H9 (cell line): ENCODE data around the gene CMPK2. TPM values are rescaled to one million over a fixed set of nuclear protein-coding genes. Genes with fewer than 3 reads are reported as not detected.

Experiments used
- DNase-seq: peaks from one replicate; pipeline ENCODE4 v3.0.0-alpha.2; 2017
- H2AFZ ChIP-seq: one replicate; pipeline ENCODE4 v1.6.1; 2013; ENCODE audit warnings: mild to moderate bottlenecking, low read length, control low read depth, moderate library complexity
- H2AK5ac ChIP-seq: 2 replicates; pipeline ENCODE4 v1.6.1; 2013; ENCODE audit warnings: low read length, control low read depth, mixed read lengths; ENCODE audit not compliant: insufficient read length
- H2BK120ac ChIP-seq: one replicate; pipeline ENCODE4 v1.6.1; 2013; ENCODE audit warnings: low read depth, mild to moderate bottlenecking, low read length, control low read depth, inconsistent platforms; ENCODE audit not compliant: poor library complexity, severe bottlenecking
- H2BK12ac ChIP-seq: 2 replicates; pipeline ENCODE4 v1.6.1; 2013; ENCODE audit warnings: low read length, control low read depth, mixed read lengths, low read depth; ENCODE audit not compliant: insufficient read length
- H2BK15ac ChIP-seq: 2 replicates; pipeline ENCODE4 v1.6.1; 2013; ENCODE audit warnings: low read depth, low read length, control low read depth
- H2BK20ac ChIP-seq: one replicate; pipeline ENCODE4 v1.6.1; 2013; ENCODE audit warnings: low read depth, mild to moderate bottlenecking, low read length, control low read depth, inconsistent platforms; ENCODE audit not compliant: poor library complexity, severe bottlenecking
- H2BK5ac ChIP-seq: 2 replicates; pipeline ENCODE4 v1.6.1; 2013; ENCODE audit warnings: low read length, control low read depth, mixed read lengths; ENCODE audit not compliant: insufficient read length
- H3K14ac ChIP-seq: 2 replicates; pipeline ENCODE4 v1.6.1; 2013; ENCODE audit warnings: low read length, control low read depth; ENCODE audit not compliant: insufficient read depth
- H3K18ac ChIP-seq: 2 replicates; pipeline ENCODE4 v1.6.1; 2013; ENCODE audit warnings: low read depth, mild to moderate bottlenecking, mixed read lengths, low read length, control low read depth; ENCODE audit not compliant: insufficient read length
- H3K23ac ChIP-seq: 2 replicates; pipeline ENCODE4 v1.6.1; 2013; ENCODE audit warnings: low read length, control low read depth, mixed read lengths, low read depth; ENCODE audit not compliant: insufficient read length
- H3K23me2 ChIP-seq: 2 replicates; pipeline ENCODE4 v1.6.1; 2013; ENCODE audit warnings: low read depth, mild to moderate bottlenecking, mixed read lengths, low read length, control low read depth; ENCODE audit not compliant: insufficient read length, poor library complexity, severe bottlenecking
- H3K27ac ChIP-seq: 2 replicates; pipeline ENCODE4 v1.5.1; 2013; ENCODE audit warnings: low read length, control low read depth, mixed read lengths, low read depth; ENCODE audit not compliant: insufficient read length
- H3K27me3 ChIP-seq: 2 replicates; pipeline ENCODE4 v1.6.1; 2013; ENCODE audit warnings: low read length, control low read depth, inconsistent platforms; ENCODE audit not compliant: insufficient read depth
- H3K4ac ChIP-seq: 2 replicates; pipeline ENCODE4 v1.6.1; 2013; ENCODE audit warnings: low read depth, mild to moderate bottlenecking, control low read depth, inconsistent platforms, low read length, moderate library complexity
- H3K4me1 ChIP-seq: 2 replicates; pipeline ENCODE4 v1.6.1; 2013; ENCODE audit warnings: low read length, control low read depth, inconsistent platforms; ENCODE audit not compliant: insufficient read depth
- H3K4me2 ChIP-seq: 2 replicates; pipeline ENCODE4 v1.6.1; 2013; ENCODE audit warnings: low read length, control low read depth, mixed read lengths; ENCODE audit not compliant: insufficient read length, insufficient read depth
- H3K56ac ChIP-seq: 2 replicates; pipeline ENCODE4 v1.6.1; 2013; ENCODE audit warnings: low read depth, mild to moderate bottlenecking, mixed read lengths, low read length, control low read depth; ENCODE audit not compliant: insufficient read length
- H3K79me1 ChIP-seq: 2 replicates; pipeline ENCODE4 v1.6.1; 2013; ENCODE audit warnings: low read depth, mild to moderate bottlenecking, moderate library complexity, low read length, control low read depth, inconsistent platforms; ENCODE audit not compliant: insufficient read depth, poor library complexity, severe bottlenecking
- H3K79me2 ChIP-seq: 2 replicates; pipeline ENCODE4 v1.6.1; 2013; ENCODE audit warnings: low read length, control low read depth, inconsistent platforms; ENCODE audit not compliant: insufficient read depth
- H3K9ac ChIP-seq: 2 replicates; pipeline ENCODE4 v1.6.1; 2013; ENCODE audit warnings: low read length, control low read depth, mixed read lengths; ENCODE audit not compliant: insufficient read length; ENCODE audit errors: extremely low read depth
- H3K9me3 ChIP-seq: one replicate; pipeline ENCODE4 v1.6.1; 2013; ENCODE audit warnings: low read depth, low read length, inconsistent platforms; ENCODE audit not compliant: control insufficient read depth
- H3T11ph ChIP-seq: one replicate; pipeline ENCODE4 v1.6.1; 2013; ENCODE audit warnings: mild to moderate bottlenecking, low read length, control low read depth, inconsistent platforms
- H4K20me1 ChIP-seq: one replicate; pipeline ENCODE4 v1.6.1; 2013; ENCODE audit not compliant: control insufficient read depth, insufficient read length, insufficient read depth
- H4K5ac ChIP-seq: 2 replicates; pipeline ENCODE4 v1.6.1; 2013; ENCODE audit warnings: low read depth, mild to moderate bottlenecking, mixed read lengths, low read length, control low read depth; ENCODE audit not compliant: insufficient read length
- H4K8ac ChIP-seq: replicated peaks from 2 replicates; pipeline ENCODE4 v1.6.1; 2013; ENCODE audit warnings: low read length, control low read depth, mixed read lengths, low read depth; ENCODE audit not compliant: insufficient read length
- H4K91ac ChIP-seq: 2 replicates; pipeline ENCODE4 v1.6.1; 2013; ENCODE audit warnings: low read depth, mild to moderate bottlenecking, moderate library complexity, mixed read lengths, low read length, control low read depth; ENCODE audit not compliant: insufficient read length
- H3K27ac Mint-ChIP-seq, 3 experiments: 2 replicates in 2 of 3; 3 replicates in 1 of 3; pipeline ENCODE4 v1.8.0; 2020 to 2021; ENCODE audit warnings: mixed read lengths in 3 of 3, mild to moderate bottlenecking in 1 of 3, moderate library complexity in 1 of 3
- H3K27me3 Mint-ChIP-seq: 2 replicates; pipeline ENCODE4 v1.8.0; 2021; ENCODE audit warnings: low read depth, mild to moderate bottlenecking, moderate library complexity, mixed read lengths
- H3K36me3 Mint-ChIP-seq, 3 experiments: 2 replicates in 2 of 3; 3 replicates in 1 of 3; pipeline ENCODE4 v1.8.0; 2020 to 2021; ENCODE audit warnings: low read depth in 3 of 3, mixed read lengths in 3 of 3; ENCODE audit not compliant: insufficient read depth in 1 of 3
- H3K4me1 Mint-ChIP-seq, 2 experiments: 2 replicates each; pipeline ENCODE4 v1.8.0; 2020; ENCODE audit warnings: mixed read lengths in 2 of 2
- H3K4me3 Mint-ChIP-seq, 2 experiments: 2 replicates in 1 of 2; 3 replicates in 1 of 2; pipeline ENCODE4 v1.8.0; 2020 to 2021; ENCODE audit warnings: mild to moderate bottlenecking in 2 of 2, mixed read lengths in 2 of 2, moderate library complexity in 1 of 2
- H3K9me3 Mint-ChIP-seq, 2 experiments: 2 replicates in 1 of 2; 3 replicates in 1 of 2; pipeline ENCODE4 v1.8.0; 2020; ENCODE audit warnings: mild to moderate bottlenecking in 2 of 2, mixed read lengths in 2 of 2, moderate library complexity in 1 of 2
- CTCF ChIP-seq: fragments of 200-600 bp; sonication (generic); conservative IDR thresholded peaks from 3 replicates; pipeline ENCODE4 v1.8.0; 2021; ENCODE audit warnings: antibody characterized with exemption, mild to moderate bottlenecking
- WGBS: extraction: QIAGEN DNeasy Blood & Tissue Kit; methylation state at CpG from one replicate; pipeline ENCODE4 v1.1.7; 2013; ENCODE audit warnings: missing lambda C conversion rate, low lambda C conversion rate, mixed read lengths; ENCODE audit not compliant: insufficient read length; ENCODE audit errors: extremely low coverage; 5-methylcytosine and 5-hydroxymethylcytosine counted together
- total RNA-seq: library from RNA; stranded (reverse); gene quantifications from 2 replicates; pipeline ENCODE4 v1.2.1, GENCODE V29; 2021

CMPK2 gene
- total RNA-seq, 1 experiment from 2014 or later, result 0.90 TPM

GRCh38 chr2:6845903-6846302, 19.8 kb downstream of the CMPK2 start:
- Histone ChIP-seq H2AFZ (no peak overlapping the region), H3T11ph (no peak overlapping the region), H4K8ac (no peak overlapping the region), H3K4ac (no peak overlapping the region), H3K79me2 (no peaks in the 10 kb centered on the region), H2BK120ac (no peak overlapping the region), H2AK5ac (no peak overlapping the region), H3K23me2 (no peaks in the 10 kb centered on the region), H4K5ac (no peak overlapping the region), H3K9ac (no peak overlapping the region), H3K14ac (no peak overlapping the region), H3K27me3 (no peaks in the 10 kb centered on the region), H3K23ac (no peak overlapping the region), H2BK15ac (no peak overlapping the region), H3K4me2 (no peak overlapping the region), H3K9me3 (peaks cover 51% of the 10 kb centered on the region), H2BK5ac (no peak overlapping the region), H4K91ac (no peak overlapping the region), H4K20me1 (no peaks in the 10 kb centered on the region), H3K18ac (no peak overlapping the region), H3K27ac (no peak overlapping the region), H3K56ac (no peak overlapping the region), H3K4me1 (no peaks in the 10 kb centered on the region), H2BK20ac (no peak overlapping the region), H3K79me1 (no peaks in the 10 kb centered on the region), H2BK12ac (no peak overlapping the region)
- no peak overlapping the region for H3K27ac Mint-ChIP-seq
- peaks cover 59 to 80% of the 10 kb centered on the region in 2 experiments for H3K9me3 Mint-ChIP-seq
- TF ChIP-seq CTCF, result peak; percentile 44; the same call in 2 of the 3 replicates
- H3K4me3 Mint-ChIP-seq, result no peak overlapping the region
- no CpG with 5 or more reads among the region's 2 CpGs for WGBS
- peaks cover 4% of the 10 kb centered on the region for H3K27me3 Mint-ChIP-seq
- peaks cover 21 to 41% (median 40%) of the 10 kb centered on the region in 3 experiments for H3K36me3 Mint-ChIP-seq
- H3K4me1 Mint-ChIP-seq, result no peaks in the 10 kb centered on the region
- no peak for DNase-seq
